ENCODE results near the gene ATF6B.

GRCh38 chr6:32117461-32117860 lies 10.6 kb downstream of the ATF6B start:
- no peak for TF ChIP-seq CTCF (IDR thresholded peaks at IDR 0.05; ENCODE audit: low read depth, low read length)
- TF ChIP-seq EZH2phosphoT487 (IDR thresholded peaks at IDR 0.05; ENCODE audit: low read depth) = no peak
